Spleen (tissue), 7 donors: ENCODE results near the gene CEBPE.

Source experiments
- CTCF ChIP-seq, 11 experiments: fragments of 200-600 bp in 7 of 11; fragments of 450-650 bp in 4 of 11; sonication (generic) in 4 of 11; IDR thresholded peaks in 8 of 11; conservative IDR thresholded peaks in 3 of 11; 1 replicate in 7 of 11; 2 replicates in 4 of 11; pipeline versions ENCODE4 v1.4.0 to v1.8.0; 2016 to 2021; ENCODE audit warnings: antibody characterized with exemption in 11 of 11, inconsistent platforms in 4 of 11, mild to moderate bottlenecking in 1 of 11
- POLR2AphosphoS5 ChIP-seq, 3 donors: sonication (generic); formaldehyde crosslinking; IDR thresholded peaks; one replicate each; pipeline ENCODE4 v1.5.1; 2017; ENCODE audit warnings: antibody characterized with exemption in 3 of 3
- donor health status: DM: no; HTN: no; CAD: no; lungs with moderate emphysema.
- donor health status: DM: no; HTN: no; CAD: no.
- donor health status: DM: no; HTN: no; CAD: no.

- TF ChIP-seq POLR2AphosphoS5 (IDR thresholded peaks at IDR 0.05), result peak in 2 of 3 donors; percentile 17 to 30
- TF ChIP-seq CTCF (IDR thresholded peaks at IDR 0.05 in 8 of 11, conservative IDR thresholded peaks at IDR 0.05 in 3 of 11), result no peak
Observed at GRCh38 chr14:23162800-23163199, 43.7 kb upstream of the CEBPE start.
